SK-N-SH treated with all-trans-retinoic acid at 6 μM for 48 hours (cell line): Measurements from ENCODE around the gene CABS1.

ENCODE experiments used
- ARNTL ChIP-seq: fragments of 450-650 bp; formaldehyde crosslinking; IDR thresholded peaks from 2 replicates; pipeline ENCODE4 v1.5.0; 2020; ENCODE audit warnings: low read depth, mild to moderate bottlenecking, moderate library complexity, borderline replicate concordance
- GLIS3 ChIP-seq: fragments of 250-450 bp; sonication (Bioruptor Pico); IDR thresholded peaks from 2 replicates; pipeline ENCODE4 v1.5.0; 2020; ENCODE audit warnings: mild to moderate bottlenecking, moderate library complexity
- ISL1 ChIP-seq: fragments of 250-450 bp; sonication (Bioruptor Pico); IDR thresholded peaks from 2 replicates; pipeline ENCODE4 v2.1.2; 2022; ENCODE audit warnings: mild to moderate bottlenecking, moderate library complexity
- PATZ1 ChIP-seq: fragments of 250-450 bp; sonication (Bioruptor Pico); IDR thresholded peaks from 2 replicates; pipeline ENCODE4 v1.8.0; 2020; ENCODE audit warnings: mild to moderate bottlenecking, moderate library complexity, borderline replicate concordance
- PPARA ChIP-seq: fragments of 250-450 bp; sonication (Bioruptor Pico); IDR thresholded peaks from 2 replicates; pipeline ENCODE4 v1.5.0; 2020; ENCODE audit warnings: mild to moderate bottlenecking, borderline replicate concordance
- RARB ChIP-seq: fragments of 250-450 bp; sonication (Bioruptor Pico); IDR thresholded peaks from 2 replicates; pipeline ENCODE4 v1.8.0; 2021; ENCODE audit warnings: mild to moderate bottlenecking, moderate library complexity
- TSHZ2 ChIP-seq: fragments of 250-450 bp; sonication (Bioruptor Pico); IDR thresholded peaks from 2 replicates; pipeline ENCODE4 v1.5.0; 2020; ENCODE audit warnings: mild to moderate bottlenecking, moderate library complexity
- ZC3H10 ChIP-seq: fragments of 250-450 bp; sonication (Bioruptor Pico); IDR thresholded peaks from 2 replicates; pipeline ENCODE4 v1.5.1; 2021; ENCODE audit warnings: mild to moderate bottlenecking, moderate library complexity
- ZFP3 ChIP-seq: fragments of 250-450 bp; sonication (Bioruptor Pico); IDR thresholded peaks from 2 replicates; pipeline ENCODE4 v1.5.0; 2020; ENCODE audit warnings: mild to moderate bottlenecking, moderate library complexity
- ZNF565 ChIP-seq: fragments of 450-650 bp; formaldehyde crosslinking; conservative IDR thresholded peaks from 2 replicates; pipeline ENCODE4 v1.5.0; 2020; ENCODE audit warnings: low read depth, mild to moderate bottlenecking, moderate library complexity
- ZNF70 ChIP-seq: fragments of 450-650 bp; formaldehyde crosslinking; IDR thresholded peaks from 2 replicates; pipeline ENCODE4 v1.5.0; 2020; ENCODE audit warnings: mild to moderate bottlenecking, moderate library complexity
- ZNF8 ChIP-seq: fragments of 450-650 bp; formaldehyde crosslinking; IDR thresholded peaks from 2 replicates; pipeline ENCODE4 v1.5.0; 2020; ENCODE audit warnings: mild to moderate bottlenecking, moderate library complexity
- TF ChIP-seq, protein P1 (sequence below): fragments of 250-450 bp; sonication (Bioruptor Pico); IDR thresholded peaks from 2 replicates; pipeline ENCODE4 v1.5.1; 2021; ENCODE audit warnings: mild to moderate bottlenecking, moderate library complexity

DNA sequence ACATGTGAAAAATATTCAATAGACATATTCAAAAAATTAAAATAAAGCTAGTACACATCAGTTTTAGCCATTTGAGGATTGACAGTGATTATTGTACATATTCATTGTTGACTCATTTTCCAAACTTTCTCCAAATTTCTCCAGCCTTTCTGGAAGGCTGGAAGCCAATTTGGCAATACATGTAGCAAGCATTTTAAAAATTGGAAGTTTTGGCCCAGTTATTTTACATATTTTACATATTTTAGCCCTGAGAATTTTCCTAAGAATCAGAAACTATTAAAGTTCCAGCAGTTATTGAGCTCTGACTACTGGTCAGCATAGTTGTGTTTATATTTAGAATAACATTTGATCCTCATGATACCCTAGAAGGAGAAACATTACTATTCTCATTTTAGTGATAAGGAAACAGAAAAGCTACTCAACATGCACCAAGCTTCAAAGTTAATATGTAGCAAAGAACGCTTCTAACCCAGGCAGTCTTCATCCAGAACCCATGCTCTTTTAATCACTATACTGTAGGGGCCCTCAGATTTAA lies 3.2 kb downstream of the CABS1 start:
- no peak for TF ChIP-seq PATZ1 (CRISPR knock-in tag)
- TF ChIP-seq PPARA: no peak
- TF ChIP-seq ARNTL (CRISPR knock-in tag): no peak
- no peak for TF ChIP-seq ZNF565 (CRISPR knock-in tag)
- TF ChIP-seq ZNF70 (CRISPR knock-in tag): no peak
- no peak for TF ChIP-seq ZNF8 (CRISPR knock-in tag)
- TF ChIP-seq, protein P1, sequence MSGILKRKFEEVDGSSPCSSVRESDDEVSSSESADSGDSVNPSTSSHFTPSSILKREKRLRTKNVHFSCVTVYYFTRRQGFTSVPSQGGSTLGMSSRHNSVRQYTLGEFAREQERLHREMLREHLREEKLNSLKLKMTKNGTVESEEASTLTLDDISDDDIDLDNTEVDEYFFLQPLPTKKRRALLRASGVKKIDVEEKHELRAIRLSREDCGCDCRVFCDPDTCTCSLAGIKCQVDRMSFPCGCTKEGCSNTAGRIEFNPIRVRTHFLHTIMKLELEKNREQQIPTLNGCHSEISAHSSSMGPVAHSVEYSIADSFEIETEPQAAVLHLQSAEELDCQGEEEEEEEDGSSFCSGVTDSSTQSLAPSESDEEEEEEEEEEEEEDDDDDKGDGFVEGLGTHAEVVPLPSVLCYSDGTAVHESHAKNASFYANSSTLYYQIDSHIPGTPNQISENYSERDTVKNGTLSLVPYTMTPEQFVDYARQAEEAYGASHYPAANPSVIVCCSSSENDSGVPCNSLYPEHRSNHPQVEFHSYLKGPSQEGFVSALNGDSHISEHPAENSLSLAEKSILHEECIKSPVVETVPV (CRISPR knock-in tag): no peak
- no peak for TF ChIP-seq ZC3H10 (CRISPR knock-in tag)
- no peak for TF ChIP-seq GLIS3 (CRISPR knock-in tag)
- TF ChIP-seq ISL1: no peak
- TF ChIP-seq ZFP3 (CRISPR knock-in tag): no peak
- TF ChIP-seq TSHZ2 (CRISPR knock-in tag): no peak
- TF ChIP-seq RARB (CRISPR knock-in tag): no peak
